SW 1271 (cell line): ENCODE data around the gene SPTSSA.
"Not testable (repeated sequence)": the region's sequence is repeated elsewhere in the genome, so short reads cannot be mapped to it uniquely, and the experiment has no call there.

Experiments used
- DNase-seq, 2 experiments: peaks; one replicate each; lab custom pipeline; 2025; lab: John Stamatoyannopoulos, UW

The SPTSSA gene

GRCh38 chr14:34426313-34427295 is 35.4 kb downstream of the SPTSSA start:
- no peak for DNase-seq

GRCh38 chr14:34425095-34425851 is 36.8 kb downstream of the SPTSSA start:
- DNase-seq, result no peak

GRCh38 chr14:34424488-34424887 is 37.6 kb downstream of the SPTSSA start:
- no peak for DNase-seq

GRCh38 chr14:34423445-34423844 is 38.6 kb downstream of the SPTSSA start:
- no peak for DNase-seq

GRCh38 chr14:34420547-34421150 is 41.4 kb downstream of the SPTSSA start:
- DNase-seq, result no peak

GRCh38 chr14:34409721-34410120 is 52.3 kb downstream of the SPTSSA start:
- no peak for DNase-seq

- DNase-seq, result no peak
These were observed 54.1 kb downstream of the SPTSSA start for GRCh38 chr14:34407951-34408350.

- no peak for DNase-seq
These were observed 57.6 kb downstream of the SPTSSA start for GRCh38 chr14:34404416-34404815.

GRCh38 chr14:34403646-34404045 is 58.4 kb downstream of the SPTSSA start:
- DNase-seq, result no peak

- no peak for DNase-seq
These were observed 64.0 kb downstream of the SPTSSA start for GRCh38 chr14:34398024-34398423.

GRCh38 chr14:34387974-34388516 is 74.0 kb downstream of the SPTSSA start:
- DNase-seq, result no peak

- DNase-seq, result no peak
These were observed 75.1 kb downstream of the SPTSSA start for GRCh38 chr14:34386865-34387485.

GRCh38 chr14:34385881-34386280 is 76.2 kb downstream of the SPTSSA start:
- not testable (repeated sequence) for DNase-seq

- DNase-seq, result no peak
These were observed 78.2 kb downstream of the SPTSSA start for GRCh38 chr14:34383839-34384238.
